HG03354 (cell line): Measurements from ENCODE around the gene PZP.
"Not testable (repeated sequence)": the region's sequence is repeated elsewhere in the genome, so short reads cannot be mapped to it uniquely, and the experiment has no call there.

Experiments used
- ATAC-seq: cut with Tn5 transposase; IDR thresholded peaks from one replicate; pipeline ENCODE4 v1.9.1; 2021; ENCODE audit warnings: mild to moderate bottlenecking; ENCODE audit not compliant: unreplicated experiment, poor library complexity, severe bottlenecking

The PZP gene

GRCh38 chr12:9204380-9204779 lies 3.8 kb downstream of the PZP start:
- ATAC-seq = no peak

- no peak for ATAC-seq
These were observed 10.2 kb downstream of the PZP start for GRCh38 chr12:9198012-9198411.

GRCh38 chr12:9184276-9184675 lies 23.9 kb downstream of the PZP start:
- ATAC-seq = no peak

GRCh38 chr12:9180810-9181209 lies 27.4 kb downstream of the PZP start:
- ATAC-seq = no peak

- ATAC-seq = no peak
These were observed 28.4 kb downstream of the PZP start for GRCh38 chr12:9179781-9180180.

GRCh38 chr12:9169979-9170634 lies 38.1 kb downstream of the PZP start:
- no peak for ATAC-seq

- ATAC-seq = not testable (repeated sequence)
These were observed 40.9 kb downstream of the PZP start for GRCh38 chr12:9167345-9167744.

GRCh38 chr12:9163392-9163791 lies 44.8 kb downstream of the PZP start:
- ATAC-seq = no peak

GRCh38 chr12:9156119-9156518 lies 52.1 kb downstream of the PZP start:
- ATAC-seq = no peak

- no peak for ATAC-seq
These were observed 58.8 kb downstream of the PZP start for GRCh38 chr12:9149372-9149771.

GRCh38 chr12:9148926-9149325 lies 59.3 kb downstream of the PZP start:
- ATAC-seq = no peak

- no peak for ATAC-seq
These were observed 60.7 kb downstream of the PZP start for GRCh38 chr12:9147461-9147860.

- ATAC-seq = no peak
These were observed 63.5 kb downstream of the PZP start for GRCh38 chr12:9144730-9145106.

- ATAC-seq = no peak
These were observed 64.1 kb downstream of the PZP start for GRCh38 chr12:9143929-9144729.

GRCh38 chr12:9143137-9143536 lies 65.1 kb downstream of the PZP start:
- ATAC-seq = no peak

GRCh38 chr12:9139588-9140290 lies 68.5 kb downstream of the PZP start:
- not testable (repeated sequence) for ATAC-seq

GRCh38 chr12:9135903-9136310 lies 72.3 kb downstream of the PZP start:
- ATAC-seq = no peak

- no peak for ATAC-seq
These were observed 73.1 kb downstream of the PZP start for GRCh38 chr12:9134981-9135628.

- ATAC-seq = no peak
These were observed 74.8 kb downstream of the PZP start for GRCh38 chr12:9133216-9133916.
